Coronary artery (tissue), 2 donors: ENCODE results near the gene LMO1.

Source experiments
- DNase-seq: peaks from one replicate; pipeline ENCODE4 v3.0.0-alpha.2; 2017; ENCODE audit warnings: low spot score
- H3K27ac ChIP-seq, 2 donors: fragments of 200-600 bp; sonication (generic); one replicate each; pipeline ENCODE4 v1.5.1; 2016 to 2019
- H3K4me3 ChIP-seq: fragments of 200-600 bp; sonication (generic); 2 replicates; pipeline ENCODE4 v1.5.1; 2016; ENCODE audit warnings: mild to moderate bottlenecking, moderate library complexity
- CTCF ChIP-seq: fragments of 200-600 bp; sonication (generic); IDR thresholded peaks from one replicate; pipeline ENCODE4 v1.5.1; 2019; ENCODE audit warnings: antibody characterized with exemption

The LMO1 gene

DNA sequence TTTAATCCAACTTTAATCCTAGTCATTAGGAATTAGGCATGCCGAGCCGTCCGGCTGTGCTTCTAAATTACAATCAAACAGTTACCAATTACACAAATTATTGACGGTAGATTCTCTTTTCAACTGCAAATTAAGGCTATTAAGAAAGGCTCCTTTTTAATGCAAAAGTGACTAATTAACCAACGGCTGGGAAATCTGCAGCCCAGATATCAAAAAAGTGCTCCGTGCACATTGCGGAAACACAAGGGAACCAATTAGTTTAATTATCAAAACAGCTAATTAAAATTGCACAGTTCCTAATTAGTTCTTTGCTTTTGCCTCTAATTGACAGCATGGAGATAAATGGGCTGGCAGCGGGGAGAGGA lies 19.4 kb upstream of the LMO1 start:
- peak overlapping the region; percentile 58 for H3K4me3 ChIP-seq
- no peak for DNase-seq
- TF ChIP-seq CTCF, result no peak
- no peak overlapping the region for H3K27ac ChIP-seq

GRCh38 chr11:8282631-8283030 lies 19.0 kb upstream of the LMO1 start:
- no peak for TF ChIP-seq CTCF
- H3K27ac ChIP-seq, result no peak overlapping the region
- peak; percentile 56 for DNase-seq
- H3K4me3 ChIP-seq, result no peak overlapping the region

DNA sequence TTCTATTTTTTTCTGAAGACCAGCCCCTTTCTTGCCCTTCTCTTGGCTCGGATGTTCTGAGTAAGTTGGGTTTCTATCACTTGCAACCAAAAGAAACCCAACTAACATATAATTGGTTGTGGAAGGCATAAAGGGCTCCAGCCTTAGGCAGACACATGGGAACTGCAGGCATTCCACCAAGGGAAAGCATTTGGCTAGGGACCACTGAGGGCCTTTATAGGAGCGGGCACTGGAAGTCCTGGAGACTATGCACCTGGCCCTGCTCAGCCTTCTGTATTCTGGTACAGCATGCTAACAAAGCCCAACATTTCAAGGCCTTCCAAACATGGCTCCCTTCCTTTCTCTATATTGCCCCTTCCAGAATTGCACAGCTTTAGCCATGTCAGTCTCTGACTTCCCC lies 17.6 kb upstream of the LMO1 start:
- no peak for DNase-seq
- H3K27ac ChIP-seq, result no peak overlapping the region
- no peak for TF ChIP-seq CTCF
- no peak overlapping the region for H3K4me3 ChIP-seq

GRCh38 chr11:8277691-8278090 lies 14.0 kb upstream of the LMO1 start:
- Histone ChIP-seq H3K27ac (no peak overlapping the region), H3K4me3 (no peak overlapping the region)
- no peak for DNase-seq
- TF ChIP-seq CTCF, result no peak

GRCh38 chr11:8276528-8276927 lies 12.8 kb upstream of the LMO1 start:
- no peak overlapping the region for H3K4me3 ChIP-seq
- TF ChIP-seq CTCF, result no peak
- no peak overlapping the region for H3K27ac ChIP-seq
- no peak for DNase-seq

DNA sequence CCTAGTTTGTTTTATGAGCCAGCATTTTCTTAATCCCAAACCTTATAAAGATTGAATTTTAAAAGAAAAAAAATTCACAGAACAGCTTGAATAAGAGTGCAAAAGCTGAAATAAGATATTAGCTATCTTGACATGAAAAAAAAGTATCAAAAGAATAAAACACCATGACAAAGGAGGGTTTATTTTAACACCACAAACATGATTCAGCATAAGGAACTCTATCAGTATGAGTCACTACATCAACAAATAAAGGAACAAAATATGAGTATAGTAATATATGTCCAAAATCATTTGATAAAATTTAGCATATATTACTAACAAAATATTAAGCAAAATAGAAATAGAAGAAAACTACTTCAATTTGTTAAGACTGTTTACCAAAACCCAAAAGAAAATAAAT lies 9.6 kb upstream of the LMO1 start:
- H3K4me3 ChIP-seq, result no peak overlapping the region
- no peak for TF ChIP-seq CTCF
- DNase-seq, result no peak
- no peak overlapping the region for H3K27ac ChIP-seq

GRCh38 chr11:8271106-8271886 lies 7.6 kb upstream of the LMO1 start:
- Histone ChIP-seq H3K4me3 (no peak overlapping the region), H3K27ac (no peak overlapping the region)
- no peak for DNase-seq
- no peak for TF ChIP-seq CTCF
